OCI-LY1 (cell line): ENCODE measurements around the gene POLE2.

Experiments
- H2AFZ ChIP-seq: fragments of 200-600 bp; sonication (generic), shearing (Covaris generic); 2 replicates; pipeline ENCODE4 v1.6.0; 2014; ENCODE audit warnings: antibody characterized with exemption, mild to moderate bottlenecking, low read length
- H3F3A ChIP-seq: fragments of 200-600 bp; sonication (generic), shearing (Covaris generic); 2 replicates; pipeline ENCODE4 v1.6.0; 2014; ENCODE audit warnings: mild to moderate bottlenecking, antibody characterized with exemption, low read length, moderate library complexity; ENCODE audit not compliant: insufficient read depth
- H3K27ac ChIP-seq: fragments of 200-600 bp; sonication (generic); 2 replicates; pipeline ENCODE4 v1.5.1; 2014; ENCODE audit warnings: low read length, mixed run types, mild to moderate bottlenecking, low read depth; ENCODE audit not compliant: poor library complexity, severe bottlenecking
- H3K27me3 ChIP-seq: fragments of 200-600 bp; sonication (generic); 2 replicates; pipeline ENCODE4 v1.6.0; 2014; ENCODE audit warnings: antibody characterized with exemption, mild to moderate bottlenecking, low read length, moderate library complexity; ENCODE audit not compliant: insufficient read depth
- H3K36me3 ChIP-seq: fragments of 200-600 bp; sonication (generic); 2 replicates; pipeline ENCODE4 v1.6.1; 2014; ENCODE audit warnings: mild to moderate bottlenecking, antibody characterized with exemption, low read length, moderate library complexity, mixed read lengths; ENCODE audit not compliant: insufficient read depth
- H3K4me1 ChIP-seq: fragments of 200-600 bp; sonication (generic); 2 replicates; pipeline ENCODE4 v1.5.1; 2014; ENCODE audit warnings: mild to moderate bottlenecking, low read length, moderate library complexity; ENCODE audit not compliant: insufficient read depth, severe bottlenecking
- H3K4me2 ChIP-seq: fragments of 200-600 bp; sonication (generic), shearing (Covaris generic); 2 replicates; pipeline ENCODE4 v1.6.1; 2014; ENCODE audit warnings: low read length
- H3K4me3 ChIP-seq: fragments of 200-600 bp; sonication (generic); 2 replicates; pipeline ENCODE4 v1.5.1; 2014; ENCODE audit warnings: low read length, low read depth, mild to moderate bottlenecking, mixed read lengths; ENCODE audit not compliant: poor library complexity, severe bottlenecking
- H3K79me2 ChIP-seq: fragments of 200-600 bp; shearing (Covaris generic); 2 replicates; pipeline ENCODE4 v1.6.1; 2016; ENCODE audit warnings: mixed run types, low read length, mixed read lengths; ENCODE audit not compliant: insufficient read depth
- H3K9ac ChIP-seq: fragments of 200-600 bp; sonication (generic), shearing (Covaris generic); 2 replicates; pipeline ENCODE4 v1.6.1; 2014; ENCODE audit warnings: mild to moderate bottlenecking, low read length, mixed read lengths
- H3K9me2 ChIP-seq: fragments of 200-600 bp; sonication (generic), shearing (Covaris generic); 2 replicates; pipeline ENCODE4 v1.6.1; 2014; ENCODE audit warnings: low read depth, mild to moderate bottlenecking, low read length, mixed read lengths
- H3K9me3 ChIP-seq: fragments of 200-600 bp; shearing (Covaris generic); 2 replicates; pipeline ENCODE4 v1.6.1; 2014; ENCODE audit warnings: low read length, mixed read lengths
- H4K20me1 ChIP-seq: fragments of 200-600 bp; sonication (generic), shearing (Covaris generic); 2 replicates; pipeline ENCODE4 v1.6.0; 2016; ENCODE audit warnings: mild to moderate bottlenecking, low read length; ENCODE audit not compliant: insufficient read depth
- CTCF ChIP-seq: fragments of 200-600 bp; sonication (generic), shearing (Covaris generic); IDR thresholded peaks from 2 replicates; pipeline ENCODE4 v1.5.1; 2017; ENCODE audit warnings: mild to moderate bottlenecking, antibody characterized with exemption, low read length, moderate library complexity, mixed read lengths
- EZH2 ChIP-seq: fragments of 200-600 bp; sonication (generic), shearing (Covaris generic); IDR thresholded peaks from 2 replicates; pipeline ENCODE4 v1.8.0; 2017; ENCODE audit warnings: borderline replicate concordance, mixed run types, mild to moderate bottlenecking, antibody characterized with exemption, low read length, moderate library complexity, mixed read lengths

Gene POLE2

GRCh38 chr14:49614196-49614595 is 73.8 kb downstream of the POLE2 start:
- Histone ChIP-seq H4K20me1 (no peaks in the 10 kb centered on the region), H3K27me3 (no peaks in the 10 kb centered on the region), H3F3A (peaks cover 3% of the 10 kb centered on the region; the same call in 1 of the 2 replicates), H3K9me3 (no peaks in the 10 kb centered on the region), H3K36me3 (peaks cover 72% of the 10 kb centered on the region), H3K9me2 (no peaks in the 10 kb centered on the region), H3K79me2 (peaks cover 20% of the 10 kb centered on the region), H3K4me2 (no peak overlapping the region), H2AFZ (no peak overlapping the region), H3K27ac (no peak overlapping the region), H3K9ac (no peak overlapping the region), H3K4me1 (peaks cover 16% of the 10 kb centered on the region), H3K4me3 (no peak overlapping the region)
- TF ChIP-seq EZH2 (no peak), CTCF (no peak)

- H4K20me1 ChIP-seq = no peaks in the 10 kb centered on the region
- H3K9me2 ChIP-seq = no peaks in the 10 kb centered on the region
- H3K79me2 ChIP-seq = peaks cover 8% of the 10 kb centered on the region; the same call in 1 of the 2 replicates
- H3K4me3 ChIP-seq = no peak overlapping the region
- peaks cover 66% of the 10 kb centered on the region for H3K36me3 ChIP-seq
- no peak overlapping the region for H3K4me2 ChIP-seq
- H3K27ac ChIP-seq = no peak overlapping the region
- peaks cover 3% of the 10 kb centered on the region; the same call in 1 of the 2 replicates for H3F3A ChIP-seq
- TF ChIP-seq EZH2 (no peak), CTCF (no peak)
- H3K9me3 ChIP-seq = no peaks in the 10 kb centered on the region
- H3K4me1 ChIP-seq = peaks cover 7% of the 10 kb centered on the region
- no peaks in the 10 kb centered on the region for H3K27me3 ChIP-seq
- no peak overlapping the region for H2AFZ ChIP-seq
- H3K9ac ChIP-seq = no peak overlapping the region
Observed at GRCh38 chr14:49612671-49613070, 75.3 kb downstream of the POLE2 start.

- peaks cover 7% of the 10 kb centered on the region for H3K4me1 ChIP-seq
- H3K27ac ChIP-seq = no peak overlapping the region
- H3K9ac ChIP-seq = no peak overlapping the region
- H3K36me3 ChIP-seq = peaks cover 66% of the 10 kb centered on the region
- H3K27me3 ChIP-seq = no peaks in the 10 kb centered on the region
- peaks cover 8% of the 10 kb centered on the region; the same call in 1 of the 2 replicates for H3K79me2 ChIP-seq
- no peak overlapping the region for H3K4me3 ChIP-seq
- peaks cover 3% of the 10 kb centered on the region; the same call in 1 of the 2 replicates for H3F3A ChIP-seq
- H3K9me2 ChIP-seq = no peaks in the 10 kb centered on the region
- H3K9me3 ChIP-seq = no peaks in the 10 kb centered on the region
- H4K20me1 ChIP-seq = no peaks in the 10 kb centered on the region
- TF ChIP-seq EZH2 = no peak
- no peak for TF ChIP-seq CTCF
- no peak overlapping the region for H2AFZ ChIP-seq
- H3K4me2 ChIP-seq = no peak overlapping the region
Observed at GRCh38 chr14:49612251-49612650, 75.8 kb downstream of the POLE2 start.
